ENCODE measurements around the gene IFT20. TPM values are rescaled to one million over a fixed set of nuclear protein-coding genes. Genes with fewer than 3 reads are reported as not detected.

Gene IFT20
- total and polyA plus RNA-seq, 10 donors: 28.4 to 52.8 (median 45.6) TPM

DNA sequence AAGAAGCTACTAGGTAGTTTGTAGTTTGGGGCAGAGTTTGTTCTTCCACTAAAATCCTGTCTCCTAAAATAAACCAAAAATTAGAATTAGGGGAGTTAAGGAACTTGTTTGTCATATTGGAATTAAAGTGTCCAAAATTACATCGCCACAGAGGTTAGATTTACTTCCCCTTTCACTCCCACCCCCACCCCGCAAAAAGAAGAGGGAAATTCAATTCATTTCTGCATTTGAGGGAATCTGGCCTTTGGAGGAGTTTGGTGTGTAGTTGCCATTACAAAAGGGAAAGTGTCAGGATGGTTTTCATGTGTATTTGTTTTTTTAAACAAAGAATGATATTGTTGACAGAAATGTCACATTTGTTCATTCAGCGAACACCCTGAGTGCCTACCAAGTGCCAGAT, 10.5 kb downstream of the IFT20 start:
- no peak for DNase-seq
- H3K36me3 ChIP-seq: peaks cover 0 to 40% (median 27%) of the 10 kb centered on the region in 6 donors
- H3K27ac ChIP-seq: no peak overlapping the region
- H3K9me3 ChIP-seq: no peaks in the 10 kb centered on the region
- H3K4me3 ChIP-seq: no peak overlapping the region
- H3K27me3 ChIP-seq (replicated peaks in 1 of 7): no peaks in the 10 kb centered on the region
- H3K4me1 ChIP-seq: peaks cover under 1 to 26% (median 8%) of the 10 kb centered on the region in 6 donors
- intact Hi-C loops (cut with DNase I; ENCODE audit: low total_unique reads): no loop called here
- TF ChIP-seq POLR2A (IDR thresholded peaks at IDR 0.05) (no peak), POLR2AphosphoS5 (IDR thresholded peaks at IDR 0.05) (no peak)
- TF ChIP-seq, protein P1, sequence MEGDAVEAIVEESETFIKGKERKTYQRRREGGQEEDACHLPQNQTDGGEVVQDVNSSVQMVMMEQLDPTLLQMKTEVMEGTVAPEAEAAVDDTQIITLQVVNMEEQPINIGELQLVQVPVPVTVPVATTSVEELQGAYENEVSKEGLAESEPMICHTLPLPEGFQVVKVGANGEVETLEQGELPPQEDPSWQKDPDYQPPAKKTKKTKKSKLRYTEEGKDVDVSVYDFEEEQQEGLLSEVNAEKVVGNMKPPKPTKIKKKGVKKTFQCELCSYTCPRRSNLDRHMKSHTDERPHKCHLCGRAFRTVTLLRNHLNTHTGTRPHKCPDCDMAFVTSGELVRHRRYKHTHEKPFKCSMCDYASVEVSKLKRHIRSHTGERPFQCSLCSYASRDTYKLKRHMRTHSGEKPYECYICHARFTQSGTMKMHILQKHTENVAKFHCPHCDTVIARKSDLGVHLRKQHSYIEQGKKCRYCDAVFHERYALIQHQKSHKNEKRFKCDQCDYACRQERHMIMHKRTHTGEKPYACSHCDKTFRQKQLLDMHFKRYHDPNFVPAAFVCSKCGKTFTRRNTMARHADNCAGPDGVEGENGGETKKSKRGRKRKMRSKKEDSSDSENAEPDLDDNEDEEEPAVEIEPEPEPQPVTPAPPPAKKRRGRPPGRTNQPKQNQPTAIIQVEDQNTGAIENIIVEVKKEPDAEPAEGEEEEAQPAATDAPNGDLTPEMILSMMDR (IDR thresholded peaks at IDR 0.05 in 8 of 11, conservative IDR thresholded peaks at IDR 0.05 in 3 of 11): no peak
- WGBS, 5 donors: 55 to 77% (median 58%) methylated on average over 3 of the region's 3 CpGs

DNA sequence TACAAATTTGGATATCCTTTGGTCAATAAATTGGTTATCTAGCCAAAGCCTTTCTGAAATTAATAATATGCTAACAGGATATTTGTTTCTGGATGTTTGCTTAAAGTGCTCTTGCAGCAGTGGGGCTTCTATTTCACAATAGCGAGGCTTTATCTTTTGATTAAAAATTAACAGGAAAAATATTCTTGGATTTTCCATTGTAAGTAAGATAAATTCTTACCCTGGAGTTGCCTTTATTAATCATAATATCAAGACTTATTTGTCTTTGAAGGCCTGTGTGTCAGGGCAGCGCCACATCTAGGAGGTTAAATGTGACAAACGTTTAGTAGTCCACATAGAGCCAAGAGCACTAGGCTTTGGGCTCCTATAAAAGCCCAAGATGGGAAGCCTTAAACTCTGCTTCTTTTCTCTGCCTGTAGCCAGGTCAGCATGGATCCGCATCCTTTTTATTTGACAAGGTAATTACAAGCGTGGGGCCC, 11.0 kb downstream of the IFT20 start:
- no peak for DNase-seq
- H3K27me3 ChIP-seq (replicated peaks in 1 of 7): no peaks in the 10 kb centered on the region
- no peak overlapping the region for H3K4me3 ChIP-seq
- H3K4me1 ChIP-seq: peaks cover 5 to 31% (median 13%) of the 10 kb centered on the region in 6 donors
- H3K27ac ChIP-seq: no peak overlapping the region
- TF ChIP-seq, protein P1 (IDR thresholded peaks at IDR 0.05 in 8 of 11, conservative IDR thresholded peaks at IDR 0.05 in 3 of 11): no peak
- TF ChIP-seq POLR2AphosphoS5 (IDR thresholded peaks at IDR 0.05): no peak
- no peak for TF ChIP-seq POLR2A (IDR thresholded peaks at IDR 0.05)
- intact Hi-C loops (cut with DNase I; ENCODE audit: low total_unique reads): no loop called here
- 79 to 91% (median 85%) methylated on average over 5 of the region's 5 CpGs for WGBS, 5 donors
- H3K36me3 ChIP-seq: peaks cover 0 to 35% (median 23%) of the 10 kb centered on the region in 6 donors
- no peaks in the 10 kb centered on the region for H3K9me3 ChIP-seq

DNA sequence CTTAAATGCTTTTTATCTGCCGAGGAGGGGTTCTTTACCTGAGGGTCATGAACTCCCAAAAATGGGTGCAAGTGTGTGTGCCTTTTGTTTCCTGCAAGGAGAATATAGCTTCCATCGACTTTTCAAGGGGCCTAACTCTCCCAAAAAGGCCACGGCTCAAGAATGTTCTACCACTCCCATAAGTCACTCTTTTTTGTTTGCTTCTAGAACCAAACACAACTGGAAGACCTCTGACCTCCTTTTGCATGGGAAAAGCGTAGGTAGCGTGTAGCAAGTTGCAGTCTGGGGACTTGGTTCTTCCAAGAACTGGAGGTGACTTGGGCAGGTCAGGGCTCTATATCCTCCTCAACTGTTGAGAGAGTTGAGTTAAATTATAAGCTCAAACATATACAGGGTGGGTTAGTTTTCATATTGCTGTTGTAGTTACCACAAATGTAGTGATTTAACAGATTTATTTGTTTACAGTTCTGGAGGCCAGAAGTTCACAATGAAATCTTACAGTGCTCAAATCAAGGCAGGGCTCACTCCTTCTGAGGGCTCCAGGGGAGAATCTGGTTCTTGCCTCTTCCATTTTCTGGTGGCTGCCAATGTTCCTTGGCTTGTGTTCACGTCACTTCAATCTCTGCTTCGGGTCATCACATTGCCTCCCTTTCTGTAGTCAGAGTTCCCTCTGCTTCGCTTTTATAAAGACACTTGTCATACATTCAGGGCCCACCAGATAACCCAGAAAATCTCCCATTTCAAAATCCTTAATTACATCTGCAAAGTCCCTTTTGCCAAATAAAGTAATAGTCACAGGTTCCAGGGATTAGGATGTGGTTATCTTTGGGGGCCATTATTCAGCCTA, 14.8 kb downstream of the IFT20 start:
- TF ChIP-seq, protein P1 (IDR thresholded peaks at IDR 0.05 in 8 of 11, conservative IDR thresholded peaks at IDR 0.05 in 3 of 11): no peak
- TF ChIP-seq POLR2A (IDR thresholded peaks at IDR 0.05) (no peak), POLR2AphosphoS5 (IDR thresholded peaks at IDR 0.05) (no peak)
- Histone ChIP-seq H3K36me3 (no peaks in the 10 kb centered on the region), H3K27me3 (replicated peaks in 1 of 7) (peaks cover 0 to 4% (median 0%) of the 10 kb centered on the region in 7 donors), H3K27ac (no peak overlapping the region), H3K4me1 (peaks cover 11 to 44% (median 24%) of the 10 kb centered on the region in 6 donors), H3K4me3 (peak overlapping the region in 1 of 8 donors; percentile 74), H3K9me3 (no peaks in the 10 kb centered on the region)
- intact Hi-C loops (cut with DNase I; ENCODE audit: low total_unique reads): no loop called here
- no peak for DNase-seq
- WGBS, 5 donors: 78 to 87% (median 84%) methylated on average over 8 of the region's 8 CpGs

DNA sequence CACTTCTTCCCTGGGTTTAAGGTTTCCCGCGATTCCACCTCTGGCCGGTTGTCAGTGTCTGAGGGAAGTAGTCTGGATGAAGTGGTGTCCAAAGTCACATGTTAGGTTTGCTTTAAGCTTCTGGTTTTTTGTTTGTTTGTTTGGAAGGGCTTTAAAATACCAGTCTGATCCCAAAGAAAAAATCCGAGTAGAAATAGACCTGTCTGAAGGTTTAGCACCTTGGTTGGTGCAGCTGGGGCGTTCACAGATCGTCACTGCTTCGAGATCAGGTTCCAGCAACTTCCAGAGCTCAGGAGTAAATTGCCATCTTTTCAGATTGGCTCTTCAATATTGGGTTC, 15.7 kb downstream of the IFT20 start:
- peak overlapping the region; percentile 64 to 89 (median 74) for H3K4me3 ChIP-seq
- peak overlapping the region in 6 of 8 donors; percentile 26 to 73 (median 66) for H3K27ac ChIP-seq
- H3K36me3 ChIP-seq: no peaks in the 10 kb centered on the region
- intact Hi-C loops (cut with DNase I; ENCODE audit: low total_unique reads): no loop called here
- 1 to 7% (median 4%) methylated on average over 7 of the region's 7 CpGs for WGBS, 5 donors
- peaks cover 11 to 37% (median 24%) of the 10 kb centered on the region in 6 donors for H3K4me1 ChIP-seq
- no peak for TF ChIP-seq POLR2A (IDR thresholded peaks at IDR 0.05)
- TF ChIP-seq, protein P1 (IDR thresholded peaks at IDR 0.05 in 8 of 11, conservative IDR thresholded peaks at IDR 0.05 in 3 of 11): no peak
- no peak for TF ChIP-seq POLR2AphosphoS5 (IDR thresholded peaks at IDR 0.05)
- H3K27me3 ChIP-seq (replicated peaks in 1 of 7): peaks cover 0 to 4% (median 0%) of the 10 kb centered on the region in 7 donors
- H3K9me3 ChIP-seq: no peaks in the 10 kb centered on the region
- DNase-seq: no peak
